HG02943 (cell line): ENCODE results near the gene ERCC2.

Experiments
- ATAC-seq: cut with Tn5 transposase; IDR thresholded peaks from one replicate; pipeline ENCODE4 v1.9.1; 2021; ENCODE audit warnings: mild to moderate bottlenecking, low read depth, moderate library complexity; ENCODE audit not compliant: unreplicated experiment

Gene ERCC2

DNA sequence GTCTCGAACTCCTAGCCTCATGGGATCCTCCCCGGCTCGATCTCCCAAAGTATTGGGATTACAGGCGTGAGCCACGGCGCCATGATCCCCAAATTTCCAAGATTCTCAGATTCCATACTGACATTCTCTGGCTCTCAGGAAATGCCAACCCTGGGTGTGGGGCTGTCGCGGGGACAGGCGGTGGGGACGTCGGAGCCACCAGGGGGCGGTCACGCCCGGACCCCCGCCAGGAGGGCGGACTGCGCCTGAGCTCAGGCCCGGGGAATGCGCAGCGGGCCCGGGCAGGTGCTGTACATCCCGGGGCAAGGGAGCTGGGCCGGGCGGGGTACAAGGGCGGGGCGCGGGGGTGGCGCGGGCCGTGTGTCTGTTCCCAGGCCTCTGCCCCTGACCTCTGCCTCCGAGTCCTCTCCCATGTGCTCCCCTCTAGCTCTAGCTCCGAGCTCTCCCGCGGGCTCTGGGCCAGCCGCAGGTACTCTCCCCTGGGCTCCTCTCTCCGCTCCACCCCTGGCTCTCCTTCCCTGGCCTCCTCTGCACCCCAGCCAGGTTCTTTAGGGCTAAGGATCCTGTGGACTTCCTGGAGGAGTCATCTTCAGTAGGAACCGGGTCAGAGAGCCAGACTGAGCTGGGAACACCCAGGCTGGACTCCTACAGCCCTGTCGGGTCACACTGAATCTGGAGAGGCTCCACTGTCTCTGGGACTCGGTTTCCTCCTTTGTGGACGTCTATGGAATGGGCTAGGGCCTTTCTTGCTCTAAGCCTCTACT, 32.1 kb upstream of the ERCC2 start:
- no peak for ATAC-seq

DNA sequence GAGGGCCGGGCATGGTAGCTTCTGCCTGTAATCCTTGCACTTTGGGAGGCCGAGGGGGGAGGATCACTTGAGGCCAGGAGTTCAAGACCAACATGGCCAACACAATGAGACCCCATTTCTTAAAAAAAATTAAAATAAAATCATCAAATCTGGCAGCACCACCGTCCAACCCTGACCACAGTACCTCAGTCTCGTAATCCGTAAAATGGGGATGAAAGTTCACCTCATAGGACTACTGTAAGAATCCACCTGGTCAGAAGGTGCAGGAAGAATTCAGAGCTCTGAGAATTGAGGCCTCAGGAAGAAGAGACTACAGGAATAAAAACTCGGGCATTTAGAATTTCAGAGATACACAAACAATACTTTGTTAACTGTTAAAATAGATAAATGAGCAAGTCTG, 31.4 kb upstream of the ERCC2 start:
- no peak for ATAC-seq

DNA sequence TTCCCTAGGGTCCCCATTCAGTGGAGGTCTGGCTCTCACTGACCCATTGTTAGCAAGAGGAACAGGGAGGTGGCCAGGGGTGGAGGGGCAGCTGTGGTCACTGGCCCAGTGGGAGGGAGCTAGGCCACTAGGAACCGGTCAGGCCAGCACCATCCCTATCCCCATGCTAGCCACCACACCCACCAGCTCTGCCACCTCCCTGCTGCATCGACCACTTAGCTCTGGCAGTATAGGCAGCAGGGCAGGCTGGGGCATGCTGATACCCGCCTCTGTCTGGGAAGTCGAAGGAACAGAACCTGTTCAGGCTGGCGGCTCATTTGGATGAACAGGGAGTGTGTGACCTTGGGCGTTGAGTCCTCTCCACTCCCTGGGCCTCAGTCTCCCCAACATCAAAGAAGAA, 29.8 kb upstream of the ERCC2 start:
- ATAC-seq, result no peak

- no peak for ATAC-seq
These were observed 25.6 kb upstream of the ERCC2 start for GRCh38 chr19:45395821-45396617.

DNA sequence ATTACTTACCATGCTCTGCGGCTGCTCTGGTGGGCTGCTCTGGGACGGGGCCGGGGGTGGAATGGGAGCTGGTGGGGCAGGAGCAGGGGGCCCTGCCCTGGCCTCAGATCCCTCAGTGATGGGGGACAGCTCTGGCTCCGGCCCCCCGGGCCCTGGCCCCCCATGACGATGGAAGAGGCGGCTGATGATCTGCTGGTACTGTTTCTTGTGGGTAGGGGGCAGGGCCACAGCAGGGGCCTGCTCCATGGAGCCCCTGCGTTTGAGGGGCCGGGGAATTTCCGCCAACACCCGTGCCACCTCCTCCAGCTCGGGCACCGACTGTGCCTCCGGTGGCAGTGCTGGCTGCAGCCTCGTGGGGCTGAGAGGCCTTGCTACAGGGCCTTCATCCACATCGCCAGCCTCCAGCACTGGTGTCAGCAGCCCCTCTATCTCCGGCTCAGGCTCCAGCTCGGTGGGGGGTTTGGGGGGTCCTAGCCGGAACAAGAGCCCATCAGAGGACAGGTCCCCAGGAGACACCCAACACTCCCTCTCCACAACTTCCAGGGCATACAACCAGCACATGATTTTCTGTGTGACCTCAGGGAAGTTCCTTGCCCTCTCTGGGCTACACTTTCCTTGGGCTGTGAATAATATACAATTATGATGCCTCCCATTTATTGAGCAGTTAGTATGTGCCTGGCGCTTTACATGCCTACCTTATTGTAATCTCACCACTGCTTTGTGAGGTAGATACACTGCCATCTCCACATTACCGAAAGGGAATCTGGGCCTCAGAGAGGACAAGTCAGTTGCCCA, 21.7 kb upstream of the ERCC2 start:
- ATAC-seq, result no peak

DNA sequence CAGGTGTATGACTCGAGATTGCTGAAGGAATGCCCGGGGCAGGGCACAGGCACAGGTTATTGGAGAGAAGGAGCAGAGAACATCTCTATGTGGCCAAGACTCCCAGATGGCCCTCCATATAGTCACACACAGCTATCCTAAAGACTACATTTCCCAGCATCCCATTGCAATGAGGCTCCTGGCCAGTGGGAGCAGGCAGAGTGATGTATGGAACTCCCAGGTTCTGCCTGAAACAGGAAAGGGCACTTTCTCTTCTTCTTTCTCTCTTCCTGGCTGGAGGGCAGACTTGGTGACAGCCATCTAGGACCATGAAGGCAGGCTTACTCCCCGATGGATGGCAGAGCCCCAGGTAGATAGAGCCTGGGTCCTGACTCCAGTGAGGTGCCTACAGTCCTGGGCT, 21.0 kb upstream of the ERCC2 start:
- no peak for ATAC-seq

DNA sequence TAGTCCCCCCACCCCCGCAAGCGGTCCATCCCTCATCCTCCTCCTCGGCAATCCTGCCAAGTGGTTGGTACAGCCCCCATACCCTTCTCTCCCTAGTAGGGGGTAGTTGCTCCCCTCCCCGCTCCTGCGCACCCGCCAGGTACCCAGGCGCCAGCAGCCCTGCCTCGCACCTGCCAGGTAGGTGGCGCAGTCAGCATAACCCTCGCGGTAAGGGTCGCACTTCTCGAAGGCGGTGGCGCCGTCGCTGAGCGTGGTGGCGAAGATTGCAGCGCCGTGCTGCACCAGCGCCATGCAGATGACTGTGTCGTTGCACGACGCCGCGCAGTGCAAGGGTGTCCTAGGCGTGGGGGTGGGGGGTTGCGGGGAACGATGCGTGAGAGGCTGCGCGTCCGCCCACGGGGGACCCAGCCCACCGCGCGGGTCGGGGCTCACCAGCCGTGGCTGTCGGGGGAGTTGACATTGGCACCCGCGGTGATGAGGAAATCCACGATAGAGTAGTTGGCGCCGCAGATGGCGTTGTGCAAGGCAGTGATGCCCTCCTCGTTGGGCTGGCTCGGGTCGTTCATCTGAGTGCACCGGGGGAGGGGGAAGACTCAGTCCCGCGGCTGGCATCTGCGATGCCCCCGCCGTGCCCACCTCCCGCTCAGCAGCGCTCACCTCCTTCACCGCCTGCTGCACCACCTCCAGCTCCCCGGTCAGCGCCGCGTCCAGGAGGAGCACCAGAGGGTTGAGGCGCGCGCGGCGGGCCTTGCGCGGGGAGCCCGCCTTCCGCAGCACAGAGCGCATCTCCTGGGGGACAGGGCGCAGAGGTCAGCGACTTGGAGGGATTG, 15.2 kb upstream of the ERCC2 start:
- no peak for ATAC-seq

DNA sequence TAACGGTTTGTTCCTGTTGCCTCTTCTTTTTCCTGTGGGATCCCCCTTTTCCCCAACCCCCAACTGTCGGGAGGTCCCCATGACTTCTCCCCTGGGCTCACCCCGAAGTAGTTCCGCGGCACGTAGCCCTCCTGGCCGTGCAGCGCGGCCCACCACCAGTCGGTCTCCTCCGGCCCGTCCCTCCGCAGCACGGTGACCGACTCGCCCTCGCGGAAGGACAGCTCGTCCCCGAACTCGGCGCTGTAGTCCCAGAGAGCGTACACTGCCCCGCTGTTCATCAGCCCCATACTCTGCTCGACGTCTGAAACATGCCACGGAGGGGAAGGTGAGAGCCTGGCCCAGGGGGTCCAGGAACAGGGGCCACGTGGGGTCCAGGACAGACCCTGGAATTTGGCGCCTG, 12.1 kb upstream of the ERCC2 start:
- ATAC-seq, result no peak

DNA sequence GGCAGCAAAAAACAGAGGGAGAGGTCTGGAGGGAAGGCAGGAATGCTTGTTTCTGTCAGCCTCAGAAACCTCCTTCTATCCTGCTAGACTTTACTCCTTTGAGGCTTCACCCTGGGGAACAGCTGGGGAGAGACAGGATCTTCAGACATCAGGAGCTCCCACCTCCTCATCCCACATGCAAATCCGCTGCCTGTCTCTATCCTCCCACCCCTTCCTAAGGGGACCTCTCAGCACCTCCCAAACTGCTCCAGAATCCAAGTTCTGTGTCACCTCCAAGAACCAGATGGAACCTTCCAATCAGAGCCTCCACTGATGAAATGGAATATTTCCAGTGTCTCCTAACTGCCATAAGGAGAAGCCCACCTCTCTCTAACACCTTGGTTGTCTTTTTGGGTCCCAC, 9.7 kb upstream of the ERCC2 start:
- ATAC-seq, result no peak

GRCh38 chr19:45376045-45376724, 5.8 kb upstream of the ERCC2 start:
- no peak for ATAC-seq

DNA sequence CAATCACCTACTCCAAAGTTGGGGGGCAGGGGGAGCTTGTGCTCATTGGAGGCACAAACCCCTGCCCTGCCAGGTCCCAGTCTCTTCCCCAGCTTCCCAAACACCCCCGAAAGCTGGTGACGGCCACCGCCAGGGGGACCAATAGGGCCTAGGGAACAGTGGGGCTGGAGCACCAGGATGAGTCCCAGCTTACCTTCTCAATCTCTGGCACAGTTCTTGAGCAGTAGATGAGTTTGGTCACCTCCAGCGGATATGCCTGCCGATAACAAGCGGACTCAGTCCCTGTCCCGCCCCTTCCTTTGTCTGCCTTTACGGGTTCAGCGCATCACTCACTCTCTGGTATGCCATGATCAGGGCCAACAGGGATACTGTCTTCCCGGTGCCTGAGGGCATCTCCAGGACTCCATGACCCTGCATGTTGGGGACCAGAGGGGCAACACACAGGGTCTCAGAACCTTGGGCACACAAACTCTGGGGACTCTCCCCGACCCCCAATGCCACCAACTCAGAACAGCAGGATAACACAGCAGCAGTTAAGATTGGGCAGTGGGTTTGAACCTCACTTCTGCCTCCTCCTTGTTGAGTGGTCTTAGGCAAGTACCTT, 1.5 kb downstream of the ERCC2 start:
- ATAC-seq, result no peak

DNA sequence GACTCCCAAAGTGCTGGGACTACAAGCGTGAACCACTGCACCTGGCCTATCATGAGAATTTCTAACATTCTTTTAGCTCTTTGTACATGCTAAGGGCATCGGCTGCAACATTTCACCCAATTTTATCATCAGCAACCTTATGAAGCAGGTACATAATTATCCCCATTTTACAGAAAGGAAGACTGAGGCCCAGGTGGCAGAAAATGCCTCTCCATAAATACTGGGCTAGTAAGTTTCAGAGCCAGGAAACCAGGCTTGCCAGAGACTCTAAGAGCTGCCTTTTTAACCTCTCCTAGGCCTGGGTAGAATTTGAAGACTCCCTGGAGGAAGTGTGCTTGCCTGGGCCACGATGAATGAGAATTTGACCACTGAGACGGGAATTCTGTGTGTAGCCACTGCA, 2.2 kb downstream of the ERCC2 start:
- ATAC-seq, result no peak

GRCh38 chr19:45364696-45365095, 5.7 kb downstream of the ERCC2 start:
- no peak for ATAC-seq

GRCh38 chr19:45363861-45364459, 6.4 kb downstream of the ERCC2 start:
- ATAC-seq, result no peak

- no peak for ATAC-seq
These were observed 8.1 kb downstream of the ERCC2 start for GRCh38 chr19:45362291-45362690.

DNA sequence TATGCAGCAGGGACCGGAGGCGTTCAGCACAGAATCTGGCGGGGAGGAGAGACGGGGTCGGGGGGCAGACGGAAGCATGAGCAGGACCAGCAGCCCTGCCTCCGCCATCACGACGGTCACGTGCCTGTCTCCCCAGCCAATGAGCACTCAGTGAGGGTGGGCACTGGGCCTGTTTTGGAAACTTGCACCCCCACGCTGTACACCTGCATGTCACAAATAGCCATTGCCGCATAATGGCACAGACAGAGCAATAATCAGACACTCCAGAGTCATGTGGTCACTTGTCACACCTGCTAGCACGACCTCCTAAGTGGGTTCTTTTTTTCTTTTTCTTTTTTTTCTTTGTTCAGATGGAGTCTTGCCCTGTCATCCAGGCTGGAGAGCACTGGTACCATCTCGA, 8.8 kb downstream of the ERCC2 start:
- ATAC-seq, result no peak

- ATAC-seq, result no peak
These were observed 12.1 kb downstream of the ERCC2 start for GRCh38 chr19:45358213-45358792.

DNA sequence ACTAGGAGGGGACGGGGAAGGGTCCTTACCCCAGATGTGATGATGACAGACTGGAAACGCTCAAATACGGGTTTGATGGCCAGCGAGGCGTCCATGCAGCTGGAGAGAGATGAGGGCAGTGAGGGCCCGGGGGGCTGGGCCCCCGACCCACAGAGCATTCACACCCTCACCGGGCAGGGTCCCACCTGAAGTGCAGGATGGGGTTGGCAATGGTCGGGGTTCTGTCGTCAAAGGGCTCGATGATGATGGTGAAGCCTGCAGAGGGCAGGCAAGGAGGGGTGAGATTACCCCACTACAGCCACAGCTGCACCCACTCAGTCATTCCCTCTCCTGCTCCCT, 13.0 kb downstream of the ERCC2 start:
- ATAC-seq, result no peak
